Sigmoid colon (tissue), 3 donors: Measurements from ENCODE around the gene COPZ1.

Source experiments
- CTCF ChIP-seq, 4 experiments: fragments of 450-650 bp in 3 of 4; fragments of 200-600 bp in 1 of 4; IDR thresholded peaks; one replicate each; pipeline ENCODE4 v1.5.1; 2016 to 2019; ENCODE audit warnings: antibody characterized with exemption in 4 of 4, mild to moderate bottlenecking in 3 of 4, moderate library complexity in 2 of 4
- POLR2A ChIP-seq, 2 donors: fragments of 450-650 bp; IDR thresholded peaks; one replicate each; pipeline ENCODE4 v1.6.1; 2016; ENCODE audit warnings: antibody characterized with exemption in 2 of 2, mild to moderate bottlenecking in 2 of 2, moderate library complexity in 2 of 2

GRCh38 chr12:54360717-54361456 is 36.0 kb downstream of the COPZ1 start:
- TF ChIP-seq POLR2A (IDR thresholded peaks at IDR 0.05) = no peak
- TF ChIP-seq CTCF (IDR thresholded peaks at IDR 0.05) = peak; percentile 86 to 92 (median 90)
